ENCODE data around the gene SMIM45.
A peak's percentile ranks its signal among the peaks of the same experiment; 100 is the strongest.

The SMIM45 gene

DNA sequence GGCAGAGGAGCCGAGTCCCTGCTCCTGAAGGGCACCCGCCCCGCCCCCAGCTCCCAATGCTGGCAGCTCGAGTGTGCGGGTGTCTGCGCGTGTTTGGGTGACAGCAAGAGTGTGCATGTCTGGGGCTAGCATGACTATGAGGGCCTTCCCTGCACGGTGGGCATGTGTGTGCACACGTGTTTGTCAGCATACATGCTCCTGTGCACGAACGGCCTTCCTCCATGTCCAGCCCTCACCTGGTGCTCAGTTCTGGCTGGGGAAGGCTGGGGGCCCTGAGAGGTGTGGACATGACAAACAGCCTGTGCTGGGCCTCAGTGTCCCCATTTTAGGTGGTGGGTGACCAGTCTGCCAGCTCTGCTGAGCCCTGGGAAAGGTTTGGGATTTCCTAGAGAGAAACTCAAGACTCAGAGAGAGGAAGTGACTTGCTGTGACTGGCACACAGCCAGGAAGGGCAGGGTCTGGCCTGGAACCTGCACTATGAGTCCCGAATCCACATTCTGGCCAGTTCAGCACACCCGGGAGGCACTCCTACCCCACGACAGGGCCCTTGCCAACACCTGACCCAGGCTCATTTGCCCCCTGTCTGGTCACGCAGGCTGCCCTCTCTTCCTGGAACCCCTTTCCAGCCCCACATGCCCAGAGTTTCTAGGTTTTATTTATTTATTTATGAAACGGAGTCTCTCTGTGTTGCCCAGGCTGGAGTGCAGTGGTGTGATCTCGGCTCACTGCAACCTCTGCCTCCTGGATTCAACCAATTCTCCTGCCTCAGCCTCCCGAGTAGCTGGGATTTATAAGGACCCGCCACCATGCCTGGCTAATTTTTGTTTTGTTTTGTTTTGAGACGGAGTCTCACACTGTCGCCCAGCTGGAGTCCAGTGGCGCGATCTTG, 33.8 kb upstream of the SMIM45 start:
- peaks cover 27% of the 10 kb centered on the region for H3K27me3 ChIP-seq (replicated peaks; ENCODE audit: insufficient read depth, low read length)
- TF ChIP-seq, protein P1, sequence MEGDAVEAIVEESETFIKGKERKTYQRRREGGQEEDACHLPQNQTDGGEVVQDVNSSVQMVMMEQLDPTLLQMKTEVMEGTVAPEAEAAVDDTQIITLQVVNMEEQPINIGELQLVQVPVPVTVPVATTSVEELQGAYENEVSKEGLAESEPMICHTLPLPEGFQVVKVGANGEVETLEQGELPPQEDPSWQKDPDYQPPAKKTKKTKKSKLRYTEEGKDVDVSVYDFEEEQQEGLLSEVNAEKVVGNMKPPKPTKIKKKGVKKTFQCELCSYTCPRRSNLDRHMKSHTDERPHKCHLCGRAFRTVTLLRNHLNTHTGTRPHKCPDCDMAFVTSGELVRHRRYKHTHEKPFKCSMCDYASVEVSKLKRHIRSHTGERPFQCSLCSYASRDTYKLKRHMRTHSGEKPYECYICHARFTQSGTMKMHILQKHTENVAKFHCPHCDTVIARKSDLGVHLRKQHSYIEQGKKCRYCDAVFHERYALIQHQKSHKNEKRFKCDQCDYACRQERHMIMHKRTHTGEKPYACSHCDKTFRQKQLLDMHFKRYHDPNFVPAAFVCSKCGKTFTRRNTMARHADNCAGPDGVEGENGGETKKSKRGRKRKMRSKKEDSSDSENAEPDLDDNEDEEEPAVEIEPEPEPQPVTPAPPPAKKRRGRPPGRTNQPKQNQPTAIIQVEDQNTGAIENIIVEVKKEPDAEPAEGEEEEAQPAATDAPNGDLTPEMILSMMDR (IDR thresholded peaks at IDR 0.05; ENCODE audit: low read length) = no peak
- TF ChIP-seq EZH2 (optimal IDR thresholded peaks at IDR 0.05; ENCODE audit: low read depth, low read length) = no peak
- no peak for TF ChIP-seq EZH2phosphoT487 (IDR thresholded peaks at IDR 0.05; ENCODE audit: low read length)
- H2AFZ ChIP-seq (ENCODE audit: low read length) = no peak overlapping the region
- no peak overlapping the region for H3K9ac ChIP-seq (ENCODE audit: low read length)
- no peaks in the 10 kb centered on the region for H3F3A ChIP-seq (ENCODE audit: insufficient read depth, low read length)
- no peak overlapping the region for H3K4me2 ChIP-seq (ENCODE audit: low read depth, low read length)
- H3K4me1 ChIP-seq (ENCODE audit: low read length) = peaks cover 11% of the 10 kb centered on the region; the same call in 1 of the 2 replicates
- H3K9me3 ChIP-seq (replicated peaks; ENCODE audit: insufficient read depth, low read length) = no peaks in the 10 kb centered on the region
- no peaks in the 10 kb centered on the region for H3K9me2 ChIP-seq (replicated peaks; ENCODE audit: insufficient read depth, low read length)
- no peak overlapping the region for H3K27ac ChIP-seq (ENCODE audit: low read length)
- H4K20me1 ChIP-seq (ENCODE audit: insufficient read depth, low read length) = no peaks in the 10 kb centered on the region
- DNase-seq = no peak
- no peaks in the 10 kb centered on the region for H3K79me2 ChIP-seq (ENCODE audit: low read length)
- H3K36me3 ChIP-seq (replicated peaks; ENCODE audit: insufficient read depth, low read length) = no peaks in the 10 kb centered on the region
- no peak overlapping the region for H3K4me3 ChIP-seq (ENCODE audit: low read length)

GRCh38 chr22:41919357-41920224, 32.4 kb upstream of the SMIM45 start:
- peak overlapping the region; percentile 86 for H2AFZ ChIP-seq (ENCODE audit: low read length)
- H3K27ac ChIP-seq (ENCODE audit: low read length) = no peak overlapping the region
- H3K9me3 ChIP-seq (replicated peaks; ENCODE audit: insufficient read depth, low read length) = no peaks in the 10 kb centered on the region
- peak overlapping the region; percentile 55 for H3K4me3 ChIP-seq (ENCODE audit: low read length)
- no peaks in the 10 kb centered on the region for H4K20me1 ChIP-seq (ENCODE audit: insufficient read depth, low read length)
- H3K36me3 ChIP-seq (replicated peaks; ENCODE audit: insufficient read depth, low read length) = no peaks in the 10 kb centered on the region
- TF ChIP-seq EZH2phosphoT487 (IDR thresholded peaks at IDR 0.05; ENCODE audit: low read length) = no peak
- TF ChIP-seq EZH2 (optimal IDR thresholded peaks at IDR 0.05; ENCODE audit: low read depth, low read length) = no peak
- TF ChIP-seq, protein P1 (IDR thresholded peaks at IDR 0.05; ENCODE audit: low read length) = no peak
- no peaks in the 10 kb centered on the region for H3K79me2 ChIP-seq (ENCODE audit: low read length)
- no peaks in the 10 kb centered on the region for H3F3A ChIP-seq (ENCODE audit: insufficient read depth, low read length)
- H3K9ac ChIP-seq (ENCODE audit: low read length) = peak overlapping the region; percentile 12; the same call in 1 of the 2 replicates
- peaks cover 32% of the 10 kb centered on the region for H3K27me3 ChIP-seq (replicated peaks; ENCODE audit: insufficient read depth, low read length)
- peak; percentile 31 for DNase-seq
- H3K4me1 ChIP-seq (ENCODE audit: low read length) = peaks cover 11% of the 10 kb centered on the region; the same call in 1 of the 2 replicates
- H3K4me2 ChIP-seq (ENCODE audit: low read depth, low read length) = peak overlapping the region; percentile 94
- H3K9me2 ChIP-seq (replicated peaks; ENCODE audit: insufficient read depth, low read length) = no peaks in the 10 kb centered on the region

DNA sequence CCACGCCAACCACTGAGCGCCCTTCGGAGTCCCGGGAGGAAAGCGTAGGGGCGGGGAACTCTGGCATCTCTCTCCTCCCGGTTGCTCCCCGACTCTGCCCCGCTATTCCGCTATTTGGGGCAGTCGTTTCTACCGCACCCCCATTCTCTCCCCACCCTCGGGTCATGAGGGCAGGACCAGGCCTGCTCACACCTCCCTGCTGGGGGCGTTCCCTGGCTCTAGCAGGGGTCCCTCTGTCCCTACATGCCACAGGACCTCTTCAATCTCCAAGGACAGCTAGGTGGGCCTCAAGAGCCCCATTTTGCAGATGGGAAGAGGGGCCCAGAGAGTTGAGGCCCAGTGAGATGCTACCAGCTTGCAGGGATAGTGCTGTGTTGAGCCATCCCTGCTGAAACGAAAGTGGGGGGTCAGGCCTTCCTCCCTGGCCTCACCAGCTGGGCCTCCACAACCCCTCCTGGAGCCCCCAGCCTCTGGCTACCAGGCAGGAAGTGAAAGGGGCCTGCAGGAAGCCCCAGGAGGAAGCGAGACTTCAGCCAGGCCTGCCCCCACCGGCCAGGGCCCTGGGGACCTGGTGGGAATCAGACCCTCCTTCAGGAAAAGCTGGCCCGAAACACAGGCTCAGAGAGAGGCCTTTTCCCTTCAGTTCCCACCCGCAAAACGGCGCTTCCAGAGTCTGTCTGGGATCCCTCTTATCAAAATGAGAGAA, 31.5 kb upstream of the SMIM45 start:
- Histone ChIP-seq H3K9me3 (replicated peaks; ENCODE audit: insufficient read depth, low read length) (no peaks in the 10 kb centered on the region), H3K9me2 (replicated peaks; ENCODE audit: insufficient read depth, low read length) (no peaks in the 10 kb centered on the region), H3K79me2 (ENCODE audit: low read length) (no peaks in the 10 kb centered on the region), H3K9ac (ENCODE audit: low read length) (no peak overlapping the region), H3K4me2 (ENCODE audit: low read depth, low read length) (no peak overlapping the region), H3K36me3 (replicated peaks; ENCODE audit: insufficient read depth, low read length) (no peaks in the 10 kb centered on the region), H3K27me3 (replicated peaks; ENCODE audit: insufficient read depth, low read length) (peaks cover 35% of the 10 kb centered on the region), H3K4me3 (ENCODE audit: low read length) (no peak overlapping the region), H3K27ac (ENCODE audit: low read length) (no peak overlapping the region), H3K4me1 (ENCODE audit: low read length) (peaks cover 11% of the 10 kb centered on the region; the same call in 1 of the 2 replicates), H4K20me1 (ENCODE audit: insufficient read depth, low read length) (no peaks in the 10 kb centered on the region), H2AFZ (ENCODE audit: low read length) (no peak overlapping the region), H3F3A (ENCODE audit: insufficient read depth, low read length) (no peaks in the 10 kb centered on the region)
- TF ChIP-seq EZH2 (optimal IDR thresholded peaks at IDR 0.05; ENCODE audit: low read depth, low read length) (no peak), EZH2phosphoT487 (IDR thresholded peaks at IDR 0.05; ENCODE audit: low read length) (no peak)
- TF ChIP-seq, protein P1 (IDR thresholded peaks at IDR 0.05; ENCODE audit: low read length) = no peak
- no peak for DNase-seq
